ENCODE measurements around the gene SMYD2. TPM values are rescaled to one million over a fixed set of nuclear protein-coding genes. Genes with fewer than 3 reads are reported as not detected.

Gene SMYD2
- total RNA-seq, 1 donor from 2014 or later: 18.3 TPM

DNA sequence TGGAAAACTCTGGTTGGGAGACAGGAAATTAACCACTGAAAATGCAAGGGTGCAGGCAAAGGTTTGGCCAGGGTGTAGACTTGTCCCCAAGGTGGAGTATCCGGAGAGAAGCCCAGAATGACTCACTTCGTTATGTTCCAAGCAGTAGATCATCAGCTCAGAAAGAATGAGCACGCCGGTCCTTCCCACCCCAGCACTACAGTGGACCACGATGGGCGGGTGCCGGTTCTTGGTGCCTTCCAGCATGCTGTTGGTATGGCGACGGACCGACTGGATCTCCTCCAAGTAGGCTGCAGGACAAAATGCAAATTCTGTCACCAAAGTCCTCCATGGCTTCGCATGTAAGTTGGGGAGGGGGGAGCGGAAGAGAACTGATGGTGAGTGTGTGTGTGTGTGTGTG lies 83.4 kb downstream of the SMYD2 start:
- TF ChIP-seq, protein P1, sequence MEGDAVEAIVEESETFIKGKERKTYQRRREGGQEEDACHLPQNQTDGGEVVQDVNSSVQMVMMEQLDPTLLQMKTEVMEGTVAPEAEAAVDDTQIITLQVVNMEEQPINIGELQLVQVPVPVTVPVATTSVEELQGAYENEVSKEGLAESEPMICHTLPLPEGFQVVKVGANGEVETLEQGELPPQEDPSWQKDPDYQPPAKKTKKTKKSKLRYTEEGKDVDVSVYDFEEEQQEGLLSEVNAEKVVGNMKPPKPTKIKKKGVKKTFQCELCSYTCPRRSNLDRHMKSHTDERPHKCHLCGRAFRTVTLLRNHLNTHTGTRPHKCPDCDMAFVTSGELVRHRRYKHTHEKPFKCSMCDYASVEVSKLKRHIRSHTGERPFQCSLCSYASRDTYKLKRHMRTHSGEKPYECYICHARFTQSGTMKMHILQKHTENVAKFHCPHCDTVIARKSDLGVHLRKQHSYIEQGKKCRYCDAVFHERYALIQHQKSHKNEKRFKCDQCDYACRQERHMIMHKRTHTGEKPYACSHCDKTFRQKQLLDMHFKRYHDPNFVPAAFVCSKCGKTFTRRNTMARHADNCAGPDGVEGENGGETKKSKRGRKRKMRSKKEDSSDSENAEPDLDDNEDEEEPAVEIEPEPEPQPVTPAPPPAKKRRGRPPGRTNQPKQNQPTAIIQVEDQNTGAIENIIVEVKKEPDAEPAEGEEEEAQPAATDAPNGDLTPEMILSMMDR (IDR thresholded peaks at IDR 0.05): no peak
- H3K9me3 Mint-ChIP-seq: no peaks in the 10 kb centered on the region
- peaks cover 26% of the 10 kb centered on the region for H3K27me3 Mint-ChIP-seq
- H3K4me1 Mint-ChIP-seq: no peaks in the 10 kb centered on the region
- no peaks in the 10 kb centered on the region for H3K36me3 Mint-ChIP-seq (ENCODE audit: low read depth)
- no peak for ATAC-seq (ENCODE audit: low read depth)
- H3K4me3 Mint-ChIP-seq: no peak overlapping the region
- ChIA-PET CTCF (no interaction called here), POLR2A (no interaction called here)
- no peak overlapping the region for H3K27ac Mint-ChIP-seq
- intact Hi-C loops (cut with micrococcal nuclease): no loop called here
- DNase-seq: no peak

GRCh38 chr1:214364786-214365295 lies 83.9 kb downstream of the SMYD2 start:
- no peaks in the 10 kb centered on the region for H3K9me3 Mint-ChIP-seq
- H3K27ac Mint-ChIP-seq: no peak overlapping the region
- ChIA-PET POLR2A (no interaction called here), CTCF (no interaction called here)
- no peak for DNase-seq
- no peaks in the 10 kb centered on the region for H3K4me1 Mint-ChIP-seq
- H3K27me3 Mint-ChIP-seq: peaks cover 26% of the 10 kb centered on the region
- TF ChIP-seq, protein P1 (IDR thresholded peaks at IDR 0.05): no peak
- intact Hi-C loops (cut with micrococcal nuclease): no loop called here
- no peak overlapping the region for H3K4me3 Mint-ChIP-seq
- no peaks in the 10 kb centered on the region for H3K36me3 Mint-ChIP-seq (ENCODE audit: low read depth)
- ATAC-seq (ENCODE audit: low read depth): no peak

DNA sequence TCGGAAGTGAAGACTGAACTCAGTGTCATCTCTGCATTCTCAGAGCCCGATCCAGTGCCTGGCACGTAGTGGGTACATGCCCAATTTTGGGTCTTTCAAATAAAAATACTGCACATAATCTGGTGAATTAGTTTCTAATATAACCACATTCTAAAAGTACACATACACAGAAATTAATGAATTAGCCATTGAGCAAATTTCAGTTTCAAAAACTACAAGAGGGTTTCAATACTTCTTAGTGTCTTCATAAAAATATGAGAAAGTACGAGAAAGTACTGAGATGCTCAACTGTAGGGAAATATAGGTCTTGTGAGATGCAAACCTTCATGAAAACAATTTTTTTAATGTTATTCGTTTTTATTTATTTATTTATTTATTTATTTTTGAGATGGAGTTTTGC lies 86.9 kb downstream of the SMYD2 start:
- TF ChIP-seq, protein P1 (IDR thresholded peaks at IDR 0.05): no peak
- Mint-ChIP-seq H3K4me3 (no peak overlapping the region), H3K9me3 (no peaks in the 10 kb centered on the region), H3K36me3 (ENCODE audit: low read depth) (no peaks in the 10 kb centered on the region), H3K27me3 (peaks cover 13% of the 10 kb centered on the region), H3K4me1 (no peaks in the 10 kb centered on the region), H3K27ac (no peak overlapping the region)
- intact Hi-C loops (cut with micrococcal nuclease): no loop called here
- ChIA-PET POLR2A (no interaction called here), CTCF (no interaction called here)
- ATAC-seq (ENCODE audit: low read depth) (no peak), DNase-seq (no peak)

DNA sequence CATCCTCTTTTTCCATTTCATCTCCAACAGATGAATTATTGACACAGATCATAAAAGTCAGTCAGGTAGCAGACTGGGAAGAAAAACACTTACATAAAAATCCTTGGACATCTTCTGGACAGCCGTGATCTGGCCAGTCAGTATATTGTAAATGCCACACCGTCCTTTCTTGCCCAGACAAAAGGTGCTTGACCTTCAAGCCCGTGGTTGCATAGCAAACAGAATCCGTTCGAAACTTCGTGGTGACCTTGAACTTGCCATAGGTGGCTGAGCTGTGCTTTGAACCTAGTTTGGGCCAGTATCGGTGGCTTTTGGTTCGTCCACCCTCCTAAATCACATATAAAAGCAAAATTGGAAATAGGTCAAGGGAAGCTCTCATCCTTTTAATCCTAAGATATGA lies 88.4 kb downstream of the SMYD2 start:
- ChIA-PET CTCF (no interaction called here), POLR2A (no interaction called here)
- Mint-ChIP-seq H3K36me3 (ENCODE audit: low read depth) (no peaks in the 10 kb centered on the region), H3K4me3 (no peak overlapping the region), H3K27ac (no peak overlapping the region), H3K9me3 (no peaks in the 10 kb centered on the region), H3K4me1 (no peaks in the 10 kb centered on the region), H3K27me3 (peaks cover 4% of the 10 kb centered on the region)
- intact Hi-C loops (cut with micrococcal nuclease): no loop called here
- TF ChIP-seq, protein P1 (IDR thresholded peaks at IDR 0.05): no peak
- ATAC-seq (ENCODE audit: low read depth) (no peak), DNase-seq (no peak)

GRCh38 chr1:214370615-214371014 lies 89.7 kb downstream of the SMYD2 start:
- no peaks in the 10 kb centered on the region for H3K36me3 Mint-ChIP-seq (ENCODE audit: low read depth)
- H3K27me3 Mint-ChIP-seq: peaks cover 4% of the 10 kb centered on the region
- no peaks in the 10 kb centered on the region for H3K9me3 Mint-ChIP-seq
- TF ChIP-seq, protein P1 (IDR thresholded peaks at IDR 0.05): no peak
- ATAC-seq (ENCODE audit: low read depth) (no peak), DNase-seq (no peak)
- H3K4me1 Mint-ChIP-seq: no peaks in the 10 kb centered on the region
- H3K27ac Mint-ChIP-seq: no peak overlapping the region
- H3K4me3 Mint-ChIP-seq: no peak overlapping the region
- intact Hi-C loops (cut with micrococcal nuclease): no loop called here
- CTCF ChIA-PET: no interaction called here
- POLR2A ChIA-PET: no interaction called here

Data from activated B cell treated with CpG ODN at 0.5 μM for 24 hours (primary cell).